Panc1 (cell line): Measurements from ENCODE around the gene MPLKIP. TPM values are rescaled to one million over a fixed set of nuclear protein-coding genes. Genes with fewer than 3 reads are reported as not detected.

ENCODE experiments used
- ATAC-seq: fragments of 200-7000 bp; cut with Tn5 transposase; 2 replicates; pipeline ENCODE4 v1.9.1; 2020; ENCODE audit warnings: mild to moderate bottlenecking, moderate library complexity
- BruUV-seq: library from RNA; stranded (reverse); fragments of 400-500 nt; replicated peaks from 2 replicates; lab custom pipeline; 2021; lab: Mats Ljungman, UMichigan
- CTCF ChIA-PET: fragments of 300-600 bp; sonication (Branson Sonifier 250); formaldehyde crosslinking; loops from one replicate; lab custom pipeline; 2022; ENCODE audit warnings: antibody characterized with exemption; lab: Charles Lee
- POLR2A ChIA-PET: fragments of 300-600 bp; sonication (Branson Sonifier 250); formaldehyde crosslinking; loops from one replicate; lab custom pipeline; 2022; ENCODE audit warnings: antibody characterized with exemption; lab: Charles Lee
- DNase-seq: peaks from one replicate; pipeline ENCODE4 v3.0.0-alpha.2; 2010; ENCODE audit warnings: low read depth, low spot score
- H3K27ac ChIP-seq: 2 replicates; pipeline ENCODE4 v1.5.1; 2011; ENCODE audit warnings: mild to moderate bottlenecking, low read length, inconsistent platforms
- H3K27me3 ChIP-seq: fragments of 200-500 bp; sonication (Bioruptor generic); 2 replicates; pipeline ENCODE4 v1.6.0; 2014; ENCODE audit warnings: low read length, inconsistent platforms; ENCODE audit not compliant: control insufficient read depth, insufficient read depth
- H3K36me3 ChIP-seq: fragments of 200-500 bp; sonication (Bioruptor generic); 2 replicates; pipeline ENCODE4 v1.5.1; 2014; ENCODE audit warnings: inconsistent platforms, mild to moderate bottlenecking, low read length, moderate library complexity; ENCODE audit not compliant: control insufficient read depth, insufficient read depth
- H3K4me1 ChIP-seq: 2 replicates; pipeline ENCODE4 v1.5.1; 2011; ENCODE audit warnings: inconsistent platforms, mild to moderate bottlenecking, low read length, moderate library complexity; ENCODE audit not compliant: control insufficient read depth, insufficient read depth
- H3K4me3 ChIP-seq, 2 experiments: 2 replicates each; pipeline ENCODE4 v1.5.1; 2011 to 2012; ENCODE audit warnings: low read depth in 2 of 2, low read length in 2 of 2, mild to moderate bottlenecking in 2 of 2, inconsistent platforms in 1 of 2, moderate library complexity in 1 of 2
- H3K9me3 ChIP-seq: fragments of 200-500 bp; sonication (Bioruptor generic); 2 replicates; pipeline ENCODE4 v1.5.1; 2014; ENCODE audit warnings: low read depth, mild to moderate bottlenecking, inconsistent platforms, low read length, moderate library complexity; ENCODE audit not compliant: control insufficient read depth, insufficient read depth
- POLR2AphosphoS5 ChIP-seq: IDR thresholded peaks from 2 replicates; pipeline ENCODE4 v1.6.1; 2012; ENCODE audit warnings: mild to moderate bottlenecking, low read depth, low read length, moderate library complexity
- REST ChIP-seq, 2 experiments: IDR thresholded peaks; 2 replicates each; pipeline ENCODE4 v1.6.1; 2011 to 2012; ENCODE audit warnings: low read depth in 2 of 2, control low read depth in 1 of 2, low read length in 1 of 2, mild to moderate bottlenecking in 1 of 2, moderate library complexity in 1 of 2; ENCODE audit not compliant: insufficient read depth in 1 of 2
- SIN3A ChIP-seq: IDR thresholded peaks from 2 replicates; pipeline ENCODE4 v1.6.1; 2012; ENCODE audit warnings: low read depth, mild to moderate bottlenecking, low read length, moderate library complexity, borderline replicate concordance; ENCODE audit not compliant: insufficient read depth
- TCF7L2 ChIP-seq: IDR thresholded peaks from 2 replicates; pipeline ENCODE4 v1.6.1; 2011; ENCODE audit warnings: mild to moderate bottlenecking, low read depth, low read length, inconsistent platforms
- in situ Hi-C: cut with HindIII; loops from 2 replicates; pipeline ENCODE4 v1.10.0; 2016; ENCODE audit warnings: low sequenced_read_pairs, low pct_unique_long_range_greater_than_20kb
- intact Hi-C: fragments of 100-400 bp; cut with micrococcal nuclease; formaldehyde crosslinking; loops from one replicate; pipeline ENCODE4 v1.10.0; 2022; ENCODE audit not compliant: unreplicated experiment
- total RNA-seq: library from RNA; stranded (reverse); gene quantifications from one replicate; pipeline ENCODE4 v1.2.1, GENCODE V29; 2021; ENCODE audit not compliant: unreplicated experiment
- TF ChIP-seq, protein P1 (sequence below): fragments of 450-650 bp; IDR thresholded peaks from 2 replicates; pipeline ENCODE4 v1.5.1; 2017; ENCODE audit warnings: mild to moderate bottlenecking

Gene MPLKIP
- total RNA-seq, 1 experiment from 2014 or later = 42.6 TPM

DNA sequence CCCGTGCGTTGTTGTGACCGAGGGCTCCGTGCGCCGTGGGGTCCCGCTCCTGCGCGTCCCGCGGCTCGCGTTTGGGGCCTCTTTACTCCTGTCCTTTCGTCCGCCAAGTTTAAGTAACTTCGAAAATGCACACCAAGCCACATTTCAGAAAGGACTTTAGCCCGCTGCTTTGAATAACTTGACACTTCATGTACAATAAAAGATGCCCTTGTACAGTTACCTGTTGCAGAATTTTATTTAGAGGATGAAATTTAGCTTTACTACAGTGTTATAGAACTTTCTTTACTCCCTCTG lies 842 bp upstream of the MPLKIP start:
- CTCF ChIA-PET = interaction anchor here (0.6 to 0.7 kb wide), 2 partner anchors 22 to 29 kb away, joined by 3 to 5 read pairs; no protein-coding TSS in a partner anchor
- Histone ChIP-seq H3K4me3 (peak overlapping the region; percentile 71 to 79), H3K27me3 (no peaks in the 10 kb centered on the region), H3K9me3 (no peaks in the 10 kb centered on the region), H3K4me1 (peaks cover 10% of the 10 kb centered on the region; the same call in 1 of the 2 replicates), H3K27ac (peak overlapping the region; percentile 95), H3K36me3 (no peaks in the 10 kb centered on the region; the same call in none of the 2 replicates)
- POLR2A ChIA-PET = no interaction called here
- in situ Hi-C loops (no loop called here), intact Hi-C loops (no loop called here)
- no peak for ATAC-seq
- no peak for DNase-seq
- TF ChIP-seq POLR2AphosphoS5 (no peak), SIN3A (no peak), TCF7L2 (no peak), REST (IDR thresholded peaks at IDR 0.05; ENCODE audit: insufficient read depth in 1 of 2, low read depth in 2 of 2, low read length in 1 of 2) (no peak)
- TF ChIP-seq, protein P1, sequence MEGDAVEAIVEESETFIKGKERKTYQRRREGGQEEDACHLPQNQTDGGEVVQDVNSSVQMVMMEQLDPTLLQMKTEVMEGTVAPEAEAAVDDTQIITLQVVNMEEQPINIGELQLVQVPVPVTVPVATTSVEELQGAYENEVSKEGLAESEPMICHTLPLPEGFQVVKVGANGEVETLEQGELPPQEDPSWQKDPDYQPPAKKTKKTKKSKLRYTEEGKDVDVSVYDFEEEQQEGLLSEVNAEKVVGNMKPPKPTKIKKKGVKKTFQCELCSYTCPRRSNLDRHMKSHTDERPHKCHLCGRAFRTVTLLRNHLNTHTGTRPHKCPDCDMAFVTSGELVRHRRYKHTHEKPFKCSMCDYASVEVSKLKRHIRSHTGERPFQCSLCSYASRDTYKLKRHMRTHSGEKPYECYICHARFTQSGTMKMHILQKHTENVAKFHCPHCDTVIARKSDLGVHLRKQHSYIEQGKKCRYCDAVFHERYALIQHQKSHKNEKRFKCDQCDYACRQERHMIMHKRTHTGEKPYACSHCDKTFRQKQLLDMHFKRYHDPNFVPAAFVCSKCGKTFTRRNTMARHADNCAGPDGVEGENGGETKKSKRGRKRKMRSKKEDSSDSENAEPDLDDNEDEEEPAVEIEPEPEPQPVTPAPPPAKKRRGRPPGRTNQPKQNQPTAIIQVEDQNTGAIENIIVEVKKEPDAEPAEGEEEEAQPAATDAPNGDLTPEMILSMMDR = no peak
- BruUV-seq = no TSS peak

- Histone ChIP-seq H3K4me3 (peak overlapping the region; percentile 71 to 79), H3K27ac (peak overlapping the region; percentile 95), H3K9me3 (no peaks in the 10 kb centered on the region), H3K4me1 (peaks cover 10% of the 10 kb centered on the region; the same call in 1 of the 2 replicates), H3K27me3 (no peaks in the 10 kb centered on the region), H3K36me3 (no peaks in the 10 kb centered on the region; the same call in none of the 2 replicates)
- DNase-seq (no peak), ATAC-seq (peak; percentile 80)
- POLR2A ChIA-PET = interaction anchor here (0.6 kb wide), 1 partner anchor 16 kb away, joined by 3 read pairs; no protein-coding TSS in a partner anchor
- intact Hi-C loops (no loop called here), in situ Hi-C loops (no loop called here)
- CTCF ChIA-PET = interaction anchor here (0.6 kb wide), 3 partner anchors 23 to 1476 kb away, joined by 3 to 14 read pairs (median 5); no protein-coding TSS in a partner anchor
- TSS peak; percentile 84 for BruUV-seq
- TF ChIP-seq, protein P1 = no peak
- TF ChIP-seq REST (IDR thresholded peaks at IDR 0.05; ENCODE audit: insufficient read depth in 1 of 2, low read depth in 2 of 2, low read length in 1 of 2) (no peak), TCF7L2 (no peak), POLR2AphosphoS5 (no peak), SIN3A (no peak)
These were observed 628 bp downstream of the MPLKIP start for GRCh38 chr7:40133561-40134427.
